Ascending aorta (tissue), 2 donors: Measurements from ENCODE around the gene CDKL4. TPM values are rescaled to one million over a fixed set of nuclear protein-coding genes. Genes with fewer than 3 reads are reported as not detected.

Source experiments
- DNase-seq, 2 donors: peaks; one replicate each; pipeline ENCODE4 v3.0.0-alpha.2; 2019; ENCODE audit warnings: low spot score in 2 of 2
- H3K27ac ChIP-seq, 2 donors: fragments of 200-600 bp; sonication (generic); one replicate each; pipeline ENCODE4 v1.5.1; 2016 to 2017; ENCODE audit warnings: mild to moderate bottlenecking in 1 of 2
- H3K27me3 ChIP-seq: fragments of 200-600 bp; sonication (generic); one replicate; pipeline ENCODE4 v1.5.1; 2017
- H3K36me3 ChIP-seq, 2 donors: fragments of 200-600 bp; sonication (generic); one replicate each; pipeline ENCODE4 v1.5.1; 2016
- H3K4me1 ChIP-seq, 2 donors: fragments of 200-600 bp; sonication (generic); one replicate each; pipeline ENCODE4 v1.5.1; 2016 to 2017; ENCODE audit warnings: mild to moderate bottlenecking in 1 of 2
- H3K4me3 ChIP-seq, 2 donors: fragments of 200-600 bp; sonication (generic); one replicate each; pipeline ENCODE4 v1.5.1; 2016 to 2017; ENCODE audit warnings: mild to moderate bottlenecking in 1 of 2
- H3K9me3 ChIP-seq, 2 donors: fragments of 200-600 bp; sonication (generic); one replicate each; pipeline ENCODE4 v1.5.1; 2016
- CTCF ChIP-seq, 3 experiments: fragments of 200-600 bp in 2 of 3; fragments of 450-650 bp in 1 of 3; sonication (generic) in 2 of 3; IDR thresholded peaks; one replicate each; pipeline ENCODE4 v1.5.1; 2016 to 2019; ENCODE audit warnings: antibody characterized with exemption in 3 of 3, mild to moderate bottlenecking in 1 of 3, moderate library complexity in 1 of 3
- intact Hi-C: fragments of 100-400 bp; cut with DNase I; formaldehyde crosslinking; loops from one replicate; pipeline ENCODE4 v1.15.1; 2023
- total RNA-seq: library from RNA; depleted of rRNA; stranded (reverse); fragments of >200 nt; gene quantifications from one replicate; pipeline ENCODE4 v1.1.0, GENCODE V29; 2016

The CDKL4 gene
- total RNA-seq, 1 donor from 2014 or later: 2.0 TPM

- Histone ChIP-seq H3K4me1 (peaks cover 0 to 20% of the 10 kb centered on the region in 2 donors), H3K4me3 (no peak overlapping the region), H3K9me3 (no peaks in the 10 kb centered on the region), H3K27ac (no peak overlapping the region), H3K36me3 (no peaks in the 10 kb centered on the region), H3K27me3 (no peaks in the 10 kb centered on the region)
- no peak for DNase-seq
- TF ChIP-seq CTCF (IDR thresholded peaks at IDR 0.05): no peak
- intact Hi-C loops: loop anchor here (2.0 kb wide), 1 partner anchor 26 kb away; no protein-coding TSS in a partner anchor
These were observed 88.8 kb downstream of the CDKL4 start for GRCh38 chr2:39154944-39155343.

GRCh38 chr2:39153312-39153711 lies 90.5 kb downstream of the CDKL4 start:
- Histone ChIP-seq H3K9me3 (no peaks in the 10 kb centered on the region), H3K4me1 (peaks cover 0 to 16% of the 10 kb centered on the region in 2 donors), H3K27me3 (no peaks in the 10 kb centered on the region), H3K36me3 (no peaks in the 10 kb centered on the region), H3K4me3 (no peak overlapping the region), H3K27ac (no peak overlapping the region)
- DNase-seq: no peak
- no peak for TF ChIP-seq CTCF (IDR thresholded peaks at IDR 0.05)
- intact Hi-C loops: no loop called here

GRCh38 chr2:39152504-39152903 lies 91.3 kb downstream of the CDKL4 start:
- Histone ChIP-seq H3K27me3 (no peaks in the 10 kb centered on the region), H3K27ac (no peak overlapping the region), H3K4me3 (no peak overlapping the region), H3K4me1 (peaks cover 0 to 8% of the 10 kb centered on the region in 2 donors), H3K9me3 (no peaks in the 10 kb centered on the region), H3K36me3 (no peaks in the 10 kb centered on the region)
- intact Hi-C loops: no loop called here
- TF ChIP-seq CTCF (IDR thresholded peaks at IDR 0.05): no peak
- no peak for DNase-seq

- Histone ChIP-seq H3K27me3 (no peaks in the 10 kb centered on the region), H3K4me3 (no peak overlapping the region), H3K9me3 (no peaks in the 10 kb centered on the region), H3K27ac (no peak overlapping the region), H3K36me3 (no peaks in the 10 kb centered on the region), H3K4me1 (no peaks in the 10 kb centered on the region)
- DNase-seq: no peak
- TF ChIP-seq CTCF (IDR thresholded peaks at IDR 0.05): no peak
- intact Hi-C loops: no loop called here
These were observed 92.8 kb downstream of the CDKL4 start for GRCh38 chr2:39150890-39151497.

- H3K9me3 ChIP-seq: no peaks in the 10 kb centered on the region
- H3K27me3 ChIP-seq: no peaks in the 10 kb centered on the region
- no peak overlapping the region for H3K4me3 ChIP-seq
- no peaks in the 10 kb centered on the region for H3K36me3 ChIP-seq
- intact Hi-C loops: no loop called here
- DNase-seq: no peak
- no peaks in the 10 kb centered on the region for H3K4me1 ChIP-seq
- TF ChIP-seq CTCF (IDR thresholded peaks at IDR 0.05): no peak
- H3K27ac ChIP-seq: no peak overlapping the region
These were observed 93.6 kb downstream of the CDKL4 start for GRCh38 chr2:39150102-39150562.

GRCh38 chr2:39146630-39147029 lies 97.1 kb downstream of the CDKL4 start:
- H3K27ac ChIP-seq: no peak overlapping the region

More at GRCh38 chr2:39146630-39147029, 97.1 kb downstream of the CDKL4 start:
- no peaks in the 10 kb centered on the region for H3K4me1 ChIP-seq
- intact Hi-C loops: no loop called here
- DNase-seq: no peak
- H3K9me3 ChIP-seq: no peaks in the 10 kb centered on the region
- TF ChIP-seq CTCF (IDR thresholded peaks at IDR 0.05): no peak
- no peaks in the 10 kb centered on the region for H3K27me3 ChIP-seq
- H3K4me3 ChIP-seq: no peak overlapping the region
- no peaks in the 10 kb centered on the region for H3K36me3 ChIP-seq
